ENCODE data around the gene UTS2. TPM values are rescaled to one million over a fixed set of nuclear protein-coding genes. Genes with fewer than 3 reads are reported as not detected.

Gene UTS2
- total and polyA plus RNA-seq, 2 of the 8 experiments (the other 6 are each of a cell fraction or from before 2014, with no cell fraction given): not detected

DNA sequence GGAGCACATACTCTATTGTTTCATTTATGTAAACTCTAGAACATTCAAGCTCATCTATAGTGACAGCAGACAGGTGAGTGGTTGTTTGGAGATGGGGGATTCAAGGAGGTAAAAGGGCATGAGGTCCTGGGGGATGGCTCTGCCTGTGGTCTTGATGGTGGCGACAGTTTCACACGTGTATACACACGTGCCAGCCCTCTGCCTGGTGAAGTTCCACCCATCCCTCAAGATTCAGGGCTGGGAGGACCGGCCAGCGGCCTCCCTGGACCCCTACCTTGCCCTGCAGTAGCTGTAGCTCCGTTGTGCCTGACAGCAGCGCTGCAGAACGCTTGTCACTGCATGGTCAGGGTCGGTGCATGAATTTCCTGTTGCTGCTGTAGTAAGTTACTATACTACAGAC is 38.9 kb upstream of the UTS2 start:
- Histone ChIP-seq H3K4me3 (ENCODE audit: extremely low read depth in 1 of 4, insufficient read depth in 2 of 4, low read depth in 3 of 4, low read length in 4 of 4) (no peak overlapping the region), H2AFZ (ENCODE audit: low read length) (no peak overlapping the region), H3K9ac (replicated peaks in 1 of 4; ENCODE audit: extremely low read depth in 1 of 4, low read depth in 3 of 4, low read length in 3 of 4) (no peak overlapping the region), H3K79me1 (ENCODE audit: low read depth, low read length) (no peaks in the 10 kb centered on the region), H3K9me3 (ENCODE audit: insufficient read depth in 2 of 2, low read depth in 1 of 2, low read length in 1 of 2) (peaks cover 0 to 3% of the 10 kb centered on the region in 2 experiments; a peak in 1 of 4 replicates), H2BK15ac (ENCODE audit: low read length) (no peak overlapping the region; the same call in 1 of the 2 replicates), H3K4me2 (ENCODE audit: insufficient read depth in 1 of 2, low read depth in 2 of 2, low read length in 2 of 2) (no peak overlapping the region), H3K36me3 (ENCODE audit: control insufficient read depth in 2 of 4, insufficient read depth in 4 of 4, low read length in 3 of 4) (no peaks in the 10 kb centered on the region), H3K79me2 (ENCODE audit: control insufficient read depth in 1 of 2, insufficient read depth in 2 of 2, low read length in 2 of 2) (no peaks in the 10 kb centered on the region), H4K91ac (replicated peaks; ENCODE audit: insufficient read length, low read length) (no peak overlapping the region), H3K56ac (replicated peaks; ENCODE audit: insufficient read length, low read depth, low read length) (no peak overlapping the region), H2BK5ac (ENCODE audit: low read depth, low read length) (peak overlapping the region; percentile 9; the same call in 1 of the 2 replicates), H2BK20ac (ENCODE audit: low read length) (no peak overlapping the region), H2AK5ac (ENCODE audit: low read depth, low read length) (no peak overlapping the region), H4K20me1 (replicated peaks in 1 of 2; ENCODE audit: control insufficient read depth in 1 of 2, insufficient read depth in 2 of 2, low read length in 2 of 2) (no peaks in the 10 kb centered on the region), H3K4me1 (replicated peaks in 1 of 4; ENCODE audit: control insufficient read depth in 3 of 4, insufficient read depth in 4 of 4, low read length in 3 of 4) (no peaks in the 10 kb centered on the region), H3K23me2 (ENCODE audit: low read depth, low read length) (no peaks in the 10 kb centered on the region), H3K4ac (replicated peaks; ENCODE audit: insufficient read length, low read depth, low read length) (no peak overlapping the region), H2BK120ac (replicated peaks; ENCODE audit: low read depth, low read length) (no peak overlapping the region), H4K5ac (ENCODE audit: insufficient read length, low read depth, low read length) (no peak overlapping the region), H3K18ac (ENCODE audit: extremely low read depth, low read length) (no peak overlapping the region), H4K8ac (ENCODE audit: extremely low read depth, insufficient read depth, low read length) (peak overlapping the region; percentile 57; the same call in 1 of the 2 replicates), H3K27me3 (replicated peaks in 1 of 4; ENCODE audit: control insufficient read depth in 3 of 4, extremely low read depth in 1 of 4, insufficient read depth in 3 of 4, low read length in 3 of 4) (no peaks in the 10 kb centered on the region), H2BK12ac (ENCODE audit: low read depth, low read length) (no peak overlapping the region), H3K27ac (ENCODE audit: low read depth, low read length) (no peak overlapping the region), H3K23ac (ENCODE audit: insufficient read length) (no peak overlapping the region), H3K14ac (ENCODE audit: insufficient read length) (no peak overlapping the region)
- CTCF ChIA-PET (ENCODE audit: partially characterized antibody): interaction anchor here (0.9 to 1.8 kb wide), 6 partner anchors 10 to 225 kb away, joined by 3 to 6 read pairs (median 4); no protein-coding TSS in a partner anchor
- no peak for DNase-seq (ENCODE audit: low read depth in 1 of 2, low spot score in 2 of 2)
- FAIRE-seq: no peak
- WGBS, 2 experiments (ENCODE audit: extremely low coverage in 1 of 2, insufficient coverage in 1 of 2, insufficient read length in 1 of 2, insufficient replicate concordance in 2 of 2, low coverage in 1 of 2, low lambda C conversion rate in 2 of 2, missing lambda C conversion rate in 1 of 2): 81% methylated on average over 9 of the region's 9 CpGs; no CpG with 5 or more reads in 1 of the 2 experiments
- POLR2A ChIA-PET (ENCODE audit: partially characterized antibody): no interaction called here
- TF ChIP-seq GABPA (IDR thresholded peaks at IDR 0.05; ENCODE audit: borderline replicate concordance, insufficient read depth, low read length) (no peak), POLR2AphosphoS5 (IDR thresholded peaks at IDR 0.05; ENCODE audit: low read depth, low read length) (no peak), SP4 (IDR thresholded peaks at IDR 0.05; ENCODE audit: low read length) (no peak), EGR1 (IDR thresholded peaks at IDR 0.05; ENCODE audit: borderline replicate concordance, low read depth, low read length) (no peak)
